GM19239 (cell line): Measurements from ENCODE around the gene ALG2.
"Not testable (repeated sequence)": the region's sequence is repeated elsewhere in the genome, so short reads cannot be mapped to it uniquely, and the experiment has no call there.

Source experiments
- DNase-seq: peaks from one replicate; pipeline ENCODE4 v3.0.0; 2011; ENCODE audit warnings: low spot score; ENCODE audit not compliant: insufficient read length
- FAIRE-seq: peaks from 2 replicates; lab custom pipeline; 2011; peaks lifted over from hg19 to GRCh38; lab: Jason Lieb, UNC

ALG2 gene

GRCh38 chr9:99239341-99240060, 17.8 kb upstream of the ALG2 start:
- FAIRE-seq: no peak

GRCh38 chr9:99238331-99238730, 16.6 kb upstream of the ALG2 start:
- FAIRE-seq (no peak), DNase-seq (no peak)

More at GRCh38 chr9:99239341-99240060, 17.8 kb upstream of the ALG2 start:
- no peak for DNase-seq

DNA sequence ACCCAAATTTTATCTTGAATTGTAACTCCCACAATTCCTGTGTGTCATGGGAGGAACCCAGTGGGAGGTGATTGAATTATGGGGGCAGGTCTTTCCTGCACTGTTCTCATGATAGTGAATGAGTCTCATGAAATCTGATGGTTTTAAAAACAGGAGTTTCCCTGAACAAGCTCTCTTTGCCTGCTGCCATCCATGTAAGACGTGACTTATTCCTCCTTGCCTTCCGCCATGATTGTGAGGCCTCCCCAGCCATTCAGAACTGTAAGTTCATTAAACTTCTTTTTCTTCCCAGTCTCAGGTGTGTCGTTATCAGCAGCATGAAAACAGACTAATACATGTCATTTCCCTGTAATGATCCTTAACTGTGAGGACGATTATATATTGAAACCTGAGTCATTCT, 16.1 kb upstream of the ALG2 start:
- not testable (repeated sequence) for DNase-seq, FAIRE-seq

GRCh38 chr9:99237356-99237755, 15.6 kb upstream of the ALG2 start:
- DNase-seq (no peak), FAIRE-seq (no peak)

DNA sequence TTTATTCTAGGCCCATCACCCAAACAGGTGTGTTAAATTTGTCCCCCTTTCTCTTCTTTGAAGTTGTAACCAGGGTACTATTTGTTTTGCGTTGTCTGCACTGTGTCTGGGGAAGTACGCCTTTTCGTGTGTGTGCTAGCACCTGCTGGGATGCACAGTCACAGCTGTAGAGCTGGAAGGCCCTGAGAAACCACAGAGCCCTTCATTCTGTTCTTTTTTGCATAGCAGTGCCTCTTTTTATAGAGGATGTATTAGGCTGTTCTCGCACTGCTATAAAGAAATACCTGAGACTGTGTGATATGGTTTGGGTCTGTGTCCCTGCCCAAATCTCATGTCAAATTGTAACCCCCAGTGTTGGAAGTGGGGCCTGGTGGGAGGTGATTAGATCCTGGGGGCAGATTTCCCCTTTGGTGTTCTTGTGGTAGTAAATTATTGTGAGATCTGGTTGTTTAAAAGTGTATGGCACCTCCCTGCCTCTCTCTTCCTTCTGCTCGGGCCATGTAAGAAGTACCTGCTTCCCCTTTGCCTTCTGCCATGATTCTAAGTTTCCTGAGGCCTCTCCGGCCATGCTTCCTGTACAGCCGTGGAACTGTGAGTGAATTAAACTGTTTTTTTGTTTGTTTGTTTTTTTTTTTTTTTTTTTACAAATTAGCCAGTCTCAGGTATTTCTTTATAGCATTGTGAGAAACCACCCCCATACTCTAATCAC, 14.3 kb upstream of the ALG2 start:
- peak; percentile 36 for DNase-seq

DNA sequence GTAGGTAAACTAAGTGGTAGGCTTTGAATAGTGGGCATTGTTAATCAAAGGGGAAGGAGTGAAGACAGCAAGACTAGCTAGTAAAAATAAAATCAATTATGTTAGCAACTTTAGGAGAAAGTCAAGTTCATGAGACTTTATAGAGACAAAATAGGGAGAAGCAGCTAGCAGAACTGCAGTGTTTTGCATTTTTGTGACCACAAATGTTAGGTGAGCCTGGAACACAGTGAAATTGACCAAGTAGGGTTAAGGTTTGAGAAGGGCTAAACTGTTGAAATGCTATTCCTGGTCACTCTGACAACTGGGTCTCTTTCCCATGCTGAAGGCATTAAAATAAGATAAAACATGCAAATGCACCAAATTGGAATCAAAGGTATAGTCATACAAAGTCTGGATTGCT, 13.3 kb upstream of the ALG2 start:
- DNase-seq: no peak
- FAIRE-seq: peak; percentile 14

More for the DNA sequence above, 14.3 kb upstream of the ALG2 start:
- FAIRE-seq: peak; percentile 98

- peak; percentile 8 for FAIRE-seq
Measured at GRCh38 chr9:99234618-99235017, 12.9 kb upstream of the ALG2 start.

DNA sequence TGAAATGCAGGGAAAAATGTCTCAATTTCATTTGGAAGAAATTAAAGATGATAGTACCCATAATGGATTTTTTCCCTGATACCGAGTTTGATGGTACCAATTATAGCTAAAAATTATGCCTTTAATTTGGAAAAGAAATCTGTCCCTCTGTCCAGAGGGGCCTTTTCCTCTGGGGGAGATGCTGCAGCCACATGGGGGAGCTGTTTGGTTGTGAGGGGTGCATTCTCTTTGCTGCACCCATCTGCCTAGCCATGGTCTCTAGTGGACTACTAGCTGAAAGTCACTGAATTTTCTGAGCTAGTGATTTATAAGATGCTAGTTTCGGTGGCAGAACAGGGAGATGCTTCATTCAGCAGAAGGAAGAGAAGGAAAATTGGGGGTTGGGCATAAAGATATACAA, 10.0 kb upstream of the ALG2 start:
- FAIRE-seq: peak; percentile 84
- DNase-seq: no peak

More at GRCh38 chr9:99234618-99235017, 12.9 kb upstream of the ALG2 start:
- DNase-seq: no peak

- no peak for DNase-seq
- FAIRE-seq: no peak
Measured at GRCh38 chr9:99230206-99230605, 8.5 kb upstream of the ALG2 start.

GRCh38 chr9:99226054-99226453, 4.3 kb upstream of the ALG2 start:
- FAIRE-seq (no peak), DNase-seq (no peak)

DNA sequence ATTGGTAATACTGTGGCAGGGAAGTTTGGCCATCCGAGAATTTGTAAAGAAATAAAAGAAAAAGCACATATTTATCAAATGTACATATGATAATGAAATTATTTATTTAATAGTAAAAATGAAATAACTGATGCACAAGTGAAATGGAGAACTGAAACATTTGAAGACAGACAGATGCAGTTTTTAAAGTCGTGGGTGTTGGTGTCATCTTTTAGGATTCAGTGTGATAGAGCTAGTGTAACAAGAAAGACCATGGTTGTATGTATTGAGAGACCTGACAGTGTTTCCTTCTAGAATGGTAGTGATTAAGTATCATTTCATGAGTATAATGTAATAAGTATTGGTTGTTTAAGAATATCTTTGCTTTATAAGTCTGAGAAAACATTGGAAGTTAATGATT, 2.7 kb upstream of the ALG2 start:
- DNase-seq (no peak), FAIRE-seq (no peak)

GRCh38 chr9:99222416-99223270, 901 bp upstream of the ALG2 start:
- no peak for DNase-seq
- no peak for FAIRE-seq

GRCh38 chr9:99221266-99221620, 499 bp downstream of the ALG2 start:
- FAIRE-seq (no peak), DNase-seq (no peak)

GRCh38 chr9:99220011-99220410, 1.7 kb downstream of the ALG2 start:
- DNase-seq (no peak), FAIRE-seq (no peak)

GRCh38 chr9:99216073-99216472, 5.7 kb downstream of the ALG2 start:
- no peak for FAIRE-seq
- no peak for DNase-seq

DNA sequence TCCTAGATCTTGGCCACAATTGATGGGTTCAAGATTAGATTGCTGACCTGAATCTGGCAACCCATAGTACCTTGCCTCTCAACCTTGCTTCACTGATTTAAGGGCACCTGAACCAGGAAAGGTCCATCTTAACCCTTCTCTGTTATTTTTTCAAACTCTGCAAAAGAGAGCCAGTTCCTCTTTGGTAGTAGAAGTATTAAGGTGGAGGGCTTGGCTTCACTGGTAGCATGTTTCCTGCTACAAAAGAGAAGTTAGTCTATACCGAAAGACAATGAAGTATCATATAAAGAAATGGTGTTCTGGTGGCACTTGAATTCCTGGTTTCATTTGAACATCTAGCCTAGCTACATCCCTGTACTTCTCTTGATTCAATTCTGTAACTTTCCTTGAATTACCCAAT, 8.5 kb downstream of the ALG2 start:
- FAIRE-seq: peak; percentile 14
- no peak for DNase-seq

GRCh38 chr9:99211746-99212145, 10.0 kb downstream of the ALG2 start:
- DNase-seq (no peak), FAIRE-seq (no peak)

DNA sequence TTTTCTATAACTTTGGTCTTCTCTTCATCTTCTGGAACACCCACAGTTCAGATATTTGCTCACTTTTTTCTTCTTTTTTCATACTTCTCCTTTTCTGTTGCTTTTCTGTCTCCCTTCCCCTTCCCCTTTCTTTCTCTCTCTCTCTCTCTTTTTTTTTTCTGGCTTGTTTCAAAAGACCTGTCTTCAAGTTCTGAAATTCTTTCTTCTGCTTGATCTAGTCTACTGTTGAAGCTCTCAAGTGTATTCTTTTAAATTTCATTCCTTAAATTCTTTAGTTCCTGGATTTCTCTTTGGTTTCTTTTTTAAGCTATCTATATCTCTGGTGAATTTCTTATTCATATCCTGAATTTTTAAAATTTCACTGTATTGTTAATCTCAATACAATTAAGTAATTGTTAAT, 11.2 kb downstream of the ALG2 start:
- FAIRE-seq: no peak

GRCh38 chr9:99201603-99202002, 20.1 kb downstream of the ALG2 start:
- no peak for FAIRE-seq
- DNase-seq: no peak

More for the DNA sequence above, 11.2 kb downstream of the ALG2 start:
- DNase-seq: no peak

DNA sequence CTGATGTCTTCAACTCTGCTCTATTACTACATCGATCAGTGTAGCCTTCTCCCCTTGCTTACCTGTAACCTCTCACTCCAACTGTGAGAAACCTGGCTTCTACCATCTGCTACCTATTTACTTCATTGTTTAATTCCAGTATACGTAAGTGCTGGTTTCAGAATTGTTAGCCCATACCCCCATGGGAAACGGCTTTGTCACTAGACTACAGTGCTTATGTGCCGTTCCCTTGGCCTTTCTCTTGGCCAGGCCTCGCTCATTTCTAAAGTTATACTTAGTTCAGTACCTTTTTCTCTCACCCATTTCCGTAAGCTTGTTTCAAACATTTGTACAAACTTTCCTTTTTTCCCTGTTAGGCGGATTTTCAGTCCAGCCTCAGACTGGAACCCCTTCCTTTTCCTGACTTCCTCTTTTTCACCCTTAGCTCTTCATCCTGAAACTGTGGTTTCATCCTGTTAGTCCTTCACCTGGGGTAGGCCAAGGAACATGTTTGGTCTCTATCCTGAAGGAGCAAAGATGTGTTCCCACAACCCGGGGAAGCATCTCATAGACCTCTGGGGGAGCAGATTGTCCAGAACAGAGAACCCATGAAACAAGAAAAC, 21.7 kb downstream of the ALG2 start:
- FAIRE-seq (peak; percentile 81), DNase-seq (no peak)
